Adrenal gland (tissue), 12 donors: ENCODE data around the gene DNAJB4. TPM values are rescaled to one million over a fixed set of nuclear protein-coding genes. Genes with fewer than 3 reads are reported as not detected.
"Not testable (repeated sequence)": the region's sequence is repeated elsewhere in the genome, so short reads cannot be mapped to it uniquely, and the experiment has no call there.

ENCODE experiments used
- DNase-seq, 7 donors: peaks; one replicate each; pipeline ENCODE4 v3.0.0-alpha.2; 2019 to 2020
- H3K27ac ChIP-seq, 5 donors: fragments of 200-600 bp; sonication (generic) in 4 of 5; 1 replicate in 3 of 5; 2 replicates in 2 of 5; pipeline versions ENCODE4 v1.5.1 to v1.8.0; 2016 to 2020; ENCODE audit warnings: mild to moderate bottlenecking in 1 of 5
- H3K27me3 ChIP-seq: fragments of 200-600 bp; 2 replicates; pipeline ENCODE4 v1.8.0; 2021
- H3K36me3 ChIP-seq, 2 donors: fragments of 200-600 bp; replicated peaks in 1 of 2; 1 replicate in 1 of 2; 2 replicates in 1 of 2; pipeline versions ENCODE4 v1.5.1 to v1.8.0; 2018 to 2022
- H3K4me1 ChIP-seq, 2 donors: fragments of 200-600 bp; replicated peaks in 1 of 2; 1 replicate in 1 of 2; 2 replicates in 1 of 2; pipeline versions ENCODE4 v1.5.1 to v1.8.0; 2018 to 2021
- H3K4me3 ChIP-seq, 4 donors: fragments of 200-600 bp; sonication (generic) in 3 of 4; one replicate each; pipeline ENCODE4 v1.5.1; 2016 to 2018
- H3K9me3 ChIP-seq, 3 donors: fragments of 200-600 bp; sonication (generic) in 1 of 3; replicated peaks in 1 of 3; 1 replicate in 2 of 3; 2 replicates in 1 of 3; pipeline versions ENCODE4 v1.5.1 to v1.8.0; 2016 to 2021
- POLR2A ChIP-seq, 2 donors: fragments of 450-650 bp; IDR thresholded peaks; one replicate each; pipeline ENCODE4 v1.6.1; 2017; ENCODE audit warnings: antibody characterized with exemption in 2 of 2, mild to moderate bottlenecking in 2 of 2, moderate library complexity in 1 of 2
- WGBS, 4 donors: extraction: QIAGEN DNeasy Blood & Tissue Kit in 2 of 4; methylation state at CpG; one replicate each; pipeline versions ENCODE4 v1.1.5 to v1.1.7; 2013 to 2017; 5-methylcytosine and 5-hydroxymethylcytosine counted together
- intact Hi-C, 2 donors: fragments of 100-400 bp; cut with DNase I; formaldehyde crosslinking; loops; one replicate each; pipeline versions ENCODE4 v1.14.1 to v1.15.0; 2022 to 2023
- polyA plus RNA-seq, 3 donors: library from polyadenylated mRNA; stranded (reverse); fragments of 200-250 nt in 2 of 3; fragments of 350-450 nt in 1 of 3; fragmentation: Illumina TruSeq in 1 of 3; extraction: RNeasy Lipid Tissue Mini Kit (QIAGEN cat#74804) in 1 of 3; gene quantifications; one replicate each; pipeline ENCODE4 v1.2.3, GENCODE V29; 2013 to 2014
- small RNA-seq, 2 donors: library from RNA; depleted of rRNA; stranded (forward); fragments of <200 nt; gene quantifications; one replicate each; pipeline ENCODE3, GENCODE V24; 2016
- total RNA-seq, 9 donors: library from RNA; depleted of rRNA in 4 of 9; stranded (reverse); fragments of >200 nt in 4 of 9; fragments of 120-200 nt in 1 of 9; fragmentation: NEBNext Ultra II Directional in 1 of 9; extraction: Animal tissue kit (Norgen Biotek cat#: 25700) in 1 of 9; gene quantifications; one replicate each; pipeline versions ENCODE4 v1.1.0 to v1.2.4, GENCODE V29; 2013 to 2023
- TF ChIP-seq, protein P1 (sequence below), 6 experiments: fragments of 450-650 bp in 4 of 6; fragments of 200-600 bp in 2 of 6; sonication (generic) in 1 of 6; IDR thresholded peaks; 1 replicate in 5 of 6; 2 replicates in 1 of 6; pipeline versions ENCODE4 v1.5.1 to v1.8.0; 2016 to 2021; ENCODE audit warnings: antibody characterized with exemption in 6 of 6, mild to moderate bottlenecking in 2 of 6, moderate library complexity in 1 of 6
- donor health status: healthy with polysubstance abuse.
- donor health status: Bipolar disorder and iron deficiency.
- donor health status: DM: yes; HTN: yes; CAD: no.
- donor health status: DM: no; HTN: no; CAD: no.
- donor health status: DM: no; HTN: no; CAD: no.
- donor health status: DM: yes; HTN: yes; CAD: no.

The DNAJB4 gene
- total and polyA plus RNA-seq, 12 donors = 31.8 to 182 (median 68.8) TPM

DNA sequence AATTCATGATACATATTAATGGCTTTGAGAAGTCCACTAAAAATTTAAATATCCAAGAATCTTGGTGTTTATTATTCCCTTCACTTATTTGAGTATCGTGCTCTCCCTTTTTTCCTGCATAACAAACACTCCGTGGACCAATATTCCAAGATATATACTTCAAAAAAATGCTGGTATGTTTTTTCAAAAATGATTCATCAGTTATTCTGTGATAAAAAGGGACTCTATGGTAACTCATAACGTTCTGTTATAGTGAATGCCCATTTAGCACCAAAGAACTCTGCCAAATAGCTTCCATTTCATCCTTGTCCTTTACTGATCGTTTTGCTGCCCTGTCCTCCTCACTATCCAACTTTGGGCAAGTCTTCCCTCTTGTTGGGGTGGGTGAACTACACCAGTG lies 53.9 kb downstream of the DNAJB4 start:
- H3K27ac ChIP-seq = peak overlapping the region in 1 of 5 donors; percentile 22
- H3K9me3 ChIP-seq = no peaks in the 10 kb centered on the region
- H3K36me3 ChIP-seq = no peaks in the 10 kb centered on the region
- TF ChIP-seq, protein P1, sequence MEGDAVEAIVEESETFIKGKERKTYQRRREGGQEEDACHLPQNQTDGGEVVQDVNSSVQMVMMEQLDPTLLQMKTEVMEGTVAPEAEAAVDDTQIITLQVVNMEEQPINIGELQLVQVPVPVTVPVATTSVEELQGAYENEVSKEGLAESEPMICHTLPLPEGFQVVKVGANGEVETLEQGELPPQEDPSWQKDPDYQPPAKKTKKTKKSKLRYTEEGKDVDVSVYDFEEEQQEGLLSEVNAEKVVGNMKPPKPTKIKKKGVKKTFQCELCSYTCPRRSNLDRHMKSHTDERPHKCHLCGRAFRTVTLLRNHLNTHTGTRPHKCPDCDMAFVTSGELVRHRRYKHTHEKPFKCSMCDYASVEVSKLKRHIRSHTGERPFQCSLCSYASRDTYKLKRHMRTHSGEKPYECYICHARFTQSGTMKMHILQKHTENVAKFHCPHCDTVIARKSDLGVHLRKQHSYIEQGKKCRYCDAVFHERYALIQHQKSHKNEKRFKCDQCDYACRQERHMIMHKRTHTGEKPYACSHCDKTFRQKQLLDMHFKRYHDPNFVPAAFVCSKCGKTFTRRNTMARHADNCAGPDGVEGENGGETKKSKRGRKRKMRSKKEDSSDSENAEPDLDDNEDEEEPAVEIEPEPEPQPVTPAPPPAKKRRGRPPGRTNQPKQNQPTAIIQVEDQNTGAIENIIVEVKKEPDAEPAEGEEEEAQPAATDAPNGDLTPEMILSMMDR (IDR thresholded peaks at IDR 0.05) = no peak
- TF ChIP-seq POLR2A (IDR thresholded peaks at IDR 0.05) = no peak
- 49 to 63% (median 56%) methylated on average over 4 of the region's 4 CpGs for WGBS, 4 donors
- intact Hi-C loops = no loop called here
- DNase-seq = no peak
- no peaks in the 10 kb centered on the region for H3K27me3 ChIP-seq
- no peak overlapping the region for H3K4me3 ChIP-seq
- H3K4me1 ChIP-seq = peaks cover 8 to 25% of the 10 kb centered on the region in 2 donors

DNA sequence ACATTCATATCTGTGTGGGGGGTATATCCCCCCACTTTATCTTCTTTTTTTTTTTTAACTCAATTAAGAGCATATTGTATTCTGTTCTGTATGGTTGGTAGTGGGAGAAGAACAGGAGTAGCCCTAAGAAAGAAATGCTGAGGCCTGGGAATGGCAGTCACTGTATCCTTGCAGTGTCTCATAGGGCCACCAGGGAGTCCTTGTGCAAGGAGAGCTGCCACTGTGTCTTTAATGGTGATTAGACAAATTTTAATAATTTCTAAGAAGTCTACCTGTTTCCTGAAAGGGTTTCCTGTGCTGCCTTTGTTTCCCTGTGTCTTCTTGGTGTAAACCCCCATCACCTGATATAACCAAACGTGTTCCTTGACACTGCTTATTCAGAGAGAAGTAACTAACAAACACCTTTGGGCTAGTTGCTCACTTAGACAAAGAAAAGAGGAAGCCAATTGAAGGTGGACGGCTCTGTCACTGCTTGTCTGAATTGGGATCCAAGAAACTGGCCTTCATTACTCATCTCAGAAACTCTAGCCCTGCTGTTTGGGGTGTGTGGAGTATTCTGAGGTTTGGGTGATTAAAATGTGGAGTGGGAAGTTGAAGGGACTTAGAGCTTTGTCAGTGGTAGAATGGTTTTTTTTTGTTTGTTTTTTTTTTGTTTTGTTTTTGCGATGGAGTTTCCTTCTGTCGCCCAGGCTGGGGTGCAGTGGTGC lies 56.3 kb downstream of the DNAJB4 start:
- DNase-seq = no peak
- intact Hi-C loops = no loop called here
- Histone ChIP-seq H3K4me3 (no peak overlapping the region), H3K9me3 (no peaks in the 10 kb centered on the region), H3K27ac (no peak overlapping the region), H3K36me3 (no peaks in the 10 kb centered on the region), H3K27me3 (no peaks in the 10 kb centered on the region), H3K4me1 (peaks cover 5 to 8% of the 10 kb centered on the region in 2 donors)
- 82 to 90% (median 84%) methylated on average over 4 of the region's 4 CpGs for WGBS, 4 donors
- TF ChIP-seq, protein P1 (IDR thresholded peaks at IDR 0.05) = peak in 1 of 6 experiments; percentile 22
- no peak for TF ChIP-seq POLR2A (IDR thresholded peaks at IDR 0.05)

DNA sequence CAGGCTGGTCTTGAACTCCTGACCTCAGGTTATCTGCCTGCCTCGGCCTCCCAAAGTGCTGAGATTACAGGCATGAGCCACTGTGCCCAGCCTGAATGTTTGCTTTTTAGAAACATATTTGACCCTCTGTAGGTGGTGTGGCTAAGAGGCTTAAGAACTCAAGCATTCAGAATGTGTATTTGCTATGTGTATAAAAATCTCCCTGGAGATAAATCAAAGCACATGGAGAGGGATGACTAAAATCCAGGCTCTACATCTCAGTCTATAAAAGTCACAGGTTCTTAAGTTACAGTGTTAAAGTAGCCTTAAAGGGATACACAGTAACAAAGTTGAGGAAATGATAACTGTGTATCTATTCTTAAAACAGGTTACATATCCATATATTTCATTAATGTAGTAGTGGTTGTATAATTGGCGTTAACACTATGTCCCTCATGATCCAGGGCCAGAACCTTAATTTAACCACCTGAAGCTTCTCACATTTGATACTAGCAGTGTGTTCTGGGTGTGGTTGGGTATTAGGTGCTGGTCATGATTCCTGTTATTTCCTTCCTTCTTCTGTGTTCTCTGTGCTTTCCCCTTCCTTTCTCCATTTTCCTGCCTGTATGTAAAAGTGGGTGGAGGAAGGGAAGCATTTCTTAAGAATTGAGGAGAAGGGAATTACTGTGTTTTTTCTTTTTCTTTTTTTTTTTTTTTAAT lies 57.2 kb downstream of the DNAJB4 start:
- intact Hi-C loops = no loop called here
- WGBS, 4 donors = 62 to 82% (median 67%) methylated on average over 2 of the region's 2 CpGs

DNA sequence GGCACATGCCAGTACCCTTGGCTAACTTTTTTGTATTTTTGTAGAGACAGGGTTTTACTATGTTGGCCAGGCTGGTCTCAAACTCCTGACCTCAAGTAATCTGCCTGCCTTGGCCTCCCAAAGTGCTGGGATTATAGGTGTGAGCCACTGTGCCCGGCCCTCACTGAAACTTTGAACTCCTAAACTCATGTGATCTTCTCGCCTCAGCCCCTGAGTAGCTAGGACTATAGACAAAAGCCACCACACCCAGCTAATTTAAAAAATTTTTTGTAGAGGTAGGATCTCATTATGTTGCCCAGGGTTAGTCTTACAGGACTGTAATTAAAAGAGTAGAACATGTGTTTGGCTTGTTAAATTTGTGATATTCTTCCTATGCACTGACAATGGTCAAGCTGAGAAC lies 60.1 kb downstream of the DNAJB4 start:
- H3K4me3 ChIP-seq, H3K27me3 ChIP-seq, H3K27ac ChIP-seq, DNase-seq, H3K36me3 ChIP-seq, H3K9me3 ChIP-seq, H3K4me1 ChIP-seq, intact Hi-C loops: not testable (repeated sequence)
- 92 to 100% (median 99%) methylated on average over 2 of the region's 2 CpGs for WGBS, 4 donors

More for the DNA sequence above, 57.2 kb downstream of the DNAJB4 start:
- peaks cover 5 to 8% of the 10 kb centered on the region in 2 donors for H3K4me1 ChIP-seq
- no peaks in the 10 kb centered on the region for H3K9me3 ChIP-seq
- H3K27me3 ChIP-seq = no peaks in the 10 kb centered on the region
- no peak overlapping the region for H3K4me3 ChIP-seq
- TF ChIP-seq, protein P1 (IDR thresholded peaks at IDR 0.05) = no peak
- TF ChIP-seq POLR2A (IDR thresholded peaks at IDR 0.05) = no peak
- DNase-seq = no peak
- no peaks in the 10 kb centered on the region for H3K36me3 ChIP-seq
- H3K27ac ChIP-seq = no peak overlapping the region

Small RNA genes within 50 kb of the gene (small RNA-seq; reads per million reads assigned to genes)
- 0 reads per million in 2 donors for gene AC103591.3

Other genes starting within 250 kb of the DNAJB4 start
- 10 to 100 TPM; 46.8 to 95.7 (median 71.0) TPM for gene USP33, start 245.1 kb upstream of the DNAJB4 start, total RNA-seq
- gene USP33, start 245.1 kb upstream of the DNAJB4 start, polyA plus RNA-seq = 10 to 100 TPM; 29.6 to 65.6 (median 34.6) TPM
- 10 to 100 TPM in 8 of 9 donors, 1 to 10 TPM in 1; 9.6 to 24.2 (median 17.8) TPM for gene MIGA1, start 225.3 kb upstream of the DNAJB4 start, total RNA-seq
- gene MIGA1, start 225.3 kb upstream of the DNAJB4 start, polyA plus RNA-seq = 10 to 100 TPM in 1 of 3 donors, 1 to 10 TPM in 2; 2.4 to 17.0 (median 2.7) TPM
- 10 to 100 TPM in 5 of 9 donors, 1 to 10 TPM in 4; 6.5 to 24.2 (median 10.5) TPM for gene NEXN, start 116.3 kb upstream of the DNAJB4 start, total RNA-seq
- gene NEXN, start 116.3 kb upstream of the DNAJB4 start, polyA plus RNA-seq = 10 to 100 TPM; 19.2 to 50.6 (median 50.2) TPM
- 100 to 1,000 TPM in 5 of 9 donors, 10 to 100 TPM in 4; 65.8 to 169 (median 130) TPM for gene FUBP1, start 25.9 kb upstream of the DNAJB4 start, total RNA-seq
- 100 to 1,000 TPM in 1 of 3 donors, 10 to 100 TPM in 2; 37.3 to 177 (median 59.2) TPM for gene FUBP1, start 25.9 kb upstream of the DNAJB4 start, polyA plus RNA-seq
- gene GIPC2, start 41.0 kb downstream of the DNAJB4 start, total RNA-seq = 10 to 100 TPM; 13.8 to 53.4 (median 37.4) TPM
- gene GIPC2, start 41.0 kb downstream of the DNAJB4 start, polyA plus RNA-seq = 10 to 100 TPM; 10.6 to 15.8 (median 14.8) TPM